HCT116 (cell line): ENCODE measurements around the gene KIAA1328. TPM values are rescaled to one million over a fixed set of nuclear protein-coding genes. Genes with fewer than 3 reads are reported as not detected.

Experiments
- ATAC-seq: fragments of 200-7000 bp; cut with Tn5 transposase; 2 replicates; pipeline ENCODE4 v1.9.1; 2020; ENCODE audit warnings: mild to moderate bottlenecking, moderate library complexity
- BruUV-seq: library from RNA; stranded (reverse); fragments of 400-500 nt; replicated peaks from 2 replicates; lab custom pipeline; 2021; lab: Mats Ljungman, UMichigan
- CTCF ChIA-PET: fragments of 300-600 bp; sonication (Branson Sonifier 250); formaldehyde crosslinking; loops from one replicate; lab custom pipeline; 2021; ENCODE audit warnings: antibody characterized with exemption; lab: Charles Lee
- POLR2A ChIA-PET: fragments of 300-600, 350-600 bp; sonication (Branson Sonifier 250); formaldehyde crosslinking; loops from one replicate; lab custom pipeline; 2021; ENCODE audit warnings: antibody characterized with exemption; lab: Charles Lee
- RAD21 ChIA-PET, 2 experiments: fragments of 300-600 bp; sonication (Branson Sonifier 250); formaldehyde crosslinking; loops; one replicate each; lab custom pipeline; 2023; ENCODE audit warnings: low total read pairs in 2 of 2; ENCODE audit not compliant: uncharacterized antibody in 2 of 2, unreplicated experiment in 2 of 2, low non-redundant PET in 1 of 2; lab: Charles Lee
- DNase-seq: peaks from one replicate; pipeline ENCODE4 v3.0.0-alpha.2; 2010; ENCODE audit warnings: low read depth, low spot score
- H2AFZ ChIP-seq: fragments of 200-600 bp; shearing (Covaris generic), sonication (generic); 2 replicates; pipeline ENCODE4 v1.6.1; 2017; ENCODE audit warnings: low read depth, mixed run types, mixed read lengths, antibody characterized with exemption, low read length; ENCODE audit not compliant: poor library complexity, severe bottlenecking
- H3K27ac ChIP-seq: 2 replicates; pipeline ENCODE4 v1.5.1; 2012; ENCODE audit warnings: low read depth, low read length
- H3K27me3 ChIP-seq: fragments of 200-600 bp; sonication (generic); 2 replicates; pipeline ENCODE4 v1.6.1; 2016; ENCODE audit warnings: mixed run types, low read length, mixed read lengths; ENCODE audit not compliant: insufficient read depth
- H3K36me3 ChIP-seq, 2 experiments: fragments of 200-500 bp in 1 of 2; fragments of 200-600 bp in 1 of 2; sonication (Bioruptor generic) in 1 of 2; sonication (generic) in 1 of 2; 2 replicates each; pipeline versions ENCODE4 v1.5.1 to v1.6.1; 2014 to 2016; ENCODE audit warnings: low read length in 2 of 2, inconsistent platforms in 1 of 2, mixed read lengths in 1 of 2, mixed run types in 1 of 2; ENCODE audit not compliant: insufficient read depth in 2 of 2, control insufficient read depth in 1 of 2
- H3K4me1 ChIP-seq, 2 experiments: fragments of 200-600 bp in 1 of 2; sonication (generic) in 1 of 2; 2 replicates each; pipeline versions ENCODE4 v1.5.1 to v1.6.1; 2012 to 2017; ENCODE audit warnings: low read length in 2 of 2, inconsistent platforms in 1 of 2, mild to moderate bottlenecking in 1 of 2, mixed read lengths in 1 of 2, mixed run types in 1 of 2, moderate library complexity in 1 of 2; ENCODE audit not compliant: insufficient read depth in 2 of 2, control insufficient read depth in 1 of 2
- H3K4me2 ChIP-seq: fragments of 200-600 bp; sonication (generic); 2 replicates; pipeline ENCODE4 v1.6.1; 2017; ENCODE audit warnings: mixed run types, low read length, mixed read lengths
- H3K4me3 ChIP-seq, 2 experiments: fragments of 200-600 bp in 1 of 2; sonication (generic) in 1 of 2; replicated peaks in 1 of 2; 2 replicates each; pipeline ENCODE4 v1.5.1; 2011 to 2016; ENCODE audit warnings: low read length in 2 of 2, control low read depth in 1 of 2, low read depth in 1 of 2, mild to moderate bottlenecking in 1 of 2, mixed read lengths in 1 of 2, mixed run types in 1 of 2
- H3K79me2 ChIP-seq: fragments of 200-600 bp; sonication (generic); 2 replicates; pipeline ENCODE4 v1.6.1; 2017; ENCODE audit warnings: mild to moderate bottlenecking, mixed run types, low read length, moderate library complexity, mixed read lengths; ENCODE audit not compliant: insufficient read depth
- H3K9ac ChIP-seq: fragments of 200-600 bp; sonication (generic); 2 replicates; pipeline ENCODE4 v1.6.1; 2016; ENCODE audit warnings: low read length, mixed read lengths
- H3K9me2 ChIP-seq: fragments of 200-600 bp; sonication (generic), shearing (Covaris generic); 2 replicates; pipeline ENCODE4 v1.6.1; 2017; ENCODE audit warnings: mixed run types, mild to moderate bottlenecking, moderate library complexity; ENCODE audit not compliant: insufficient read depth
- H3K9me3 ChIP-seq, 2 experiments: fragments of 200-500 bp in 1 of 2; fragments of 200-600 bp in 1 of 2; sonication (Bioruptor generic) in 1 of 2; sonication (generic) in 1 of 2; 2 replicates each; pipeline ENCODE4 v1.6.1; 2014 to 2017; ENCODE audit warnings: low read length in 2 of 2, mixed read lengths in 2 of 2, inconsistent platforms in 1 of 2, low read depth in 1 of 2, mild to moderate bottlenecking in 1 of 2, mixed run types in 1 of 2, moderate library complexity in 1 of 2; ENCODE audit not compliant: control insufficient read depth in 1 of 2, insufficient read depth in 1 of 2
- H4K20me1 ChIP-seq: fragments of 200-600 bp; sonication (generic), shearing (Covaris generic); 2 replicates; pipeline ENCODE4 v1.6.1; 2017; ENCODE audit warnings: mixed run types, mild to moderate bottlenecking, moderate library complexity; ENCODE audit not compliant: insufficient read depth
- ATF3 ChIP-seq: IDR thresholded peaks from 2 replicates; pipeline ENCODE4 v1.6.1; 2012
- CBX3 ChIP-seq: IDR thresholded peaks from 2 replicates; pipeline ENCODE4 v1.6.1; 2012; ENCODE audit warnings: low read depth
- EZH2phosphoT487 ChIP-seq: fragments of 200-600 bp; IDR thresholded peaks from 2 replicates; pipeline ENCODE4 v1.6.1; 2018; ENCODE audit warnings: antibody characterized with exemption, borderline replicate concordance
- REST ChIP-seq: IDR thresholded peaks from 2 replicates; pipeline ENCODE4 v1.6.1; 2012; ENCODE audit warnings: low read depth
- SIN3A ChIP-seq: IDR thresholded peaks from 2 replicates; pipeline ENCODE4 v1.6.1; 2012; ENCODE audit warnings: low read depth
- SRF ChIP-seq: IDR thresholded peaks from 2 replicates; pipeline ENCODE4 v1.6.1; 2012; ENCODE audit warnings: low read depth
- intact Hi-C: fragments of 100-400 bp; cut with micrococcal nuclease; formaldehyde crosslinking; loops from 2 replicates; pipeline ENCODE4 v1.10.0; 2022
- total RNA-seq: library from RNA; stranded (reverse); gene quantifications from one replicate; pipeline ENCODE4 v1.2.1, GENCODE V29; 2021; ENCODE audit not compliant: unreplicated experiment

Gene KIAA1328
- total RNA-seq, 1 experiment from 2014 or later, result 5.2 TPM

DNA sequence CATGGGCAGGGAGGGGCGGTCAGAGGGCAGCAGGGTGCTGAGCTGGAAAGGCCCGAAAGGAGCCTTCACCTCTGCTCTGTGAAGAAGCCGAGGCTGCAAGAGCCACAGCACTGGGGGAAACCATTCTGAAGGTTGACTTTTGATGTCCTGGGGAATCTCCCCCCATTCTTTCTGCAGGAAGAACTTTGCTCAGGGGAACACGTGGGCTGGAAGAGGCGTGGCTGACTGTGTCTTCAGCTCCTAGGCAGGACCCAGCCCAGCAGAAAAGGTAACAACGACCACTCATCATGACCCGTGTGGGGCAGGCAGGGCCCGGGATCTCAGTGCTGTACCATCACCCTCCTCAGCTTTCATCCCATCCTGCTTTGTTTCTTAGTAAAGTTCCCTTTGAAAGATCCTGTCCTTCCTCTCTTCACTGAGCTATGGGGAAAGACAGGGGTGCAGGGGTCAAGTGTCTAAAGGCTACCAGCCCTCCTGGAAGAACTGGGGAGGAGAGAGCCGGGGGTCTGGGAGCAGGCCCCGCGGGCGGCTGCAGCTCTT is 424.0 kb downstream of the KIAA1328 start:
- Histone ChIP-seq H4K20me1 (no peaks in the 10 kb centered on the region), H3K27me3 (peaks cover 13% of the 10 kb centered on the region), H3K9me3 (no peaks in the 10 kb centered on the region), H3K4me2 (no peak overlapping the region), H3K79me2 (no peaks in the 10 kb centered on the region), H3K36me3 (no peaks in the 10 kb centered on the region), H2AFZ (no peak overlapping the region), H3K9me2 (no peaks in the 10 kb centered on the region), H3K27ac (no peak overlapping the region), H3K4me1 (no peaks in the 10 kb centered on the region; a peak in 1 of 4 replicates), H3K9ac (no peak overlapping the region), H3K4me3 (no peak overlapping the region)
- RAD21 ChIA-PET, result no interaction called here
- POLR2A ChIA-PET, result no interaction called here
- intact Hi-C loops, result no loop called here
- DNase-seq, result no peak
- TF ChIP-seq SRF, result no peak
- no peak for TF ChIP-seq ATF3
- no peak for TF ChIP-seq CBX3
- no peak for TF ChIP-seq REST
- no peak for TF ChIP-seq EZH2phosphoT487
- no peak for TF ChIP-seq SIN3A
- CTCF ChIA-PET, result no interaction called here
- no peak for ATAC-seq
- BruUV-seq, result no TSS peak
